GM21447 (cell line): ENCODE measurements around the gene FRMD4A.

Source experiments
- ATAC-seq: cut with Tn5 transposase; IDR thresholded peaks from one replicate; pipeline ENCODE4 v1.9.1; 2021; ENCODE audit not compliant: unreplicated experiment

FRMD4A gene

GRCh38 chr10:14294347-14295059, 36.2 kb downstream of the FRMD4A start:
- no peak for ATAC-seq

GRCh38 chr10:14293526-14293925, 37.2 kb downstream of the FRMD4A start:
- no peak for ATAC-seq

DNA sequence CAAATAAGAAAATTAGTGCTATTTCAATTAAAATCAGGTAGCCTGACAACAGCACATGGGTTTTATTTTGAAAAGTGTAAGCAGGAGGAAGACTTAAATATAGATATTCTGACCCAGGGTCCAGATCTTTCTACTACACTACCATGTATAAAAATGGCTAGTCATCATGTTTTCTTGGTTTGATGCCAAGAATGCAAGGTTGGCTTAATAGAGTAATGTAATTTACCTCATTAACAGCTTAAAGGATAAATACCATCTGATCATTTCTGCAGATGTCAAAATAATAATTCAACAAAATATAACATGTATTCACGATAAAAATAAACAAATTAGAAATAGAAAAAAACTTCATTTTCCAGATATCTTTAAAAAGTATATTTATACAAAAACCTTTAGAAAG, 39.4 kb downstream of the FRMD4A start:
- ATAC-seq: no peak

DNA sequence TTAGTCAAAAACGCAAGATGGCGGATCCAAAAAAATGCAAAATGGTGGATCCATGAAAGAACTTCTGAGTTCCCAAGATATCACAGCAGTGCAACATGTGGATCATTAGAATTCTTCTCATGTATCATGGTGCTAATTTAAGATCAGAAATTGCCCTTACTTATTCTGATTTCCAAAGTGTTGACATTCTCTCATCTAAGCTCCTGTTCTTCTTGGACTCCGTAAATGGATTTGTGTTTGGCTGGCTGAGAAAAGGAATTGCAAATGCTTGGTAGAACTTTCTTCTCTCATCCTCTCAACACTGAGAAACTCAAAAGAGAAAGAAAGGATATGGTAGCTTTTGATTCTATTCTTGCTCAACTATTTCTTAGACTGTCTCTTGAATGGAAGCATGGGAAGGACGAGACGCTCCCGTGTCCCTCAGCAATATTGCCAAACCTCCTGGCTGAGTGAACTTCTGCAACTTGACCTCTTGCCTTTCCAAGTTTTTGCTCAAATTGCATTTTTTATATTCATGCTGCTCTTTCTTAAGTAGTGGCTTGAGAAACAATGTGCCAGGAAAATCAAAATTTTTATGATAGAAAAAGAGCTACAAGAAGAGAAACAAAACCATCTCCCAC, 44.7 kb downstream of the FRMD4A start:
- no peak for ATAC-seq

DNA sequence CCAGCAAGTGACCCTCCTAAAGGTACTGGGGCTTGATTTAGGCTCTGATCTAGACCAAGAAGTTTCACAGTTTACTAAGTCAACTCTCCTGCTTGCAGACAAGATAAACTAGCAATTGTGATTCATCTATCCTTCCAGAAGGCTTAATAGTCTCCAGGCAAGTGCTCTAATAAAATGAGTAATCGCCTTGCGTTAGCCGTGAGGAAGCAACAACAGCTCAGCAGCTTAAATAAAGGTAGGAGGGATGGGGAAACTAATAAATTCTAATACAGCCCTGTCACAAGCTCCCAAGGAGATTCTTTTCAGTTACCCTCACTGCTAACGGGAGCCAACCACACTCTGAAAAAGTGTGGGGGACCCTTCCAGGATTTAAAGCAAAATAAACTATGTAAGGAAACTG, 48.4 kb downstream of the FRMD4A start:
- no peak for ATAC-seq

DNA sequence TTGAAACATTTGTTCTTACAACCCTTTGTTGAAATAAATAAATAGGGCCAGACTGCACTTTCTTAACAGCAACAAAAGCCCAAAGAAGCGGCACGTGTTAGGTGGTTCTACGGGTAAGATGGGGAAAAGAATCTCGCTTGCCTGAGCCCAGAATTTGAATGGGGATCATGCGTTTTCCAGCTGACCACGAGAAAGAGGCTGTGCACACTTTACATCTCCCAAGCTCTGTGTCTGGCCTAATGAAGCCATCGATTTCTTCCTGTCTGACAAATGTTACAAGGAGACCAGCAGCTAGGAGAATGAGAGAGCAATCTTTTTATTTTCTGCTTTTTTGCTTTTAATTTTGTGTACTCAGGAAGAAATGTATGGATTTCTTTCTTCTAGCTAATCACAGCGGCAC, 52.2 kb downstream of the FRMD4A start:
- no peak for ATAC-seq

- ATAC-seq: no peak
These were observed 54.5 kb downstream of the FRMD4A start for GRCh38 chr10:14276210-14276609.

GRCh38 chr10:14271621-14272020, 59.1 kb downstream of the FRMD4A start:
- ATAC-seq: no peak

DNA sequence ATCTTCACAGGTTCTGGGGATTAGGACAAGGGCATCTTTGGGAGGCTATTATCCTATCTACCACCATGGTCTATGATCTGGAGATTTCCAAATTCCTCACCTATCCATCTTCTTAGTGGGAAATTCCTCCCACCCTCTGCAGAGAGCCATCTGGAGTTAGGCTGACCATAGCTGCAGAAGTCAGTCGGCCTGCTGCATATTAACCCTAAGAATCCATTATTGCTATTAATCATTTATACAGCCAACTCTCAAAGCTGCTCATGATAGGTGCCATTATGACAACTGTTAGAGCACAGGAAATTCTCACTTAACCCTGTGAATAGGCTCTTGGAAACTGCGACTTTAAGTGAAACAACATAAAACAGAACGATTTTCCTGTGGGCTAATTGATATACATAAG, 60.4 kb downstream of the FRMD4A start:
- no peak for ATAC-seq

GRCh38 chr10:14265709-14266108, 65.0 kb downstream of the FRMD4A start:
- no peak for ATAC-seq

GRCh38 chr10:14262836-14263425, 67.8 kb downstream of the FRMD4A start:
- no peak for ATAC-seq

GRCh38 chr10:14261336-14261735, 69.4 kb downstream of the FRMD4A start:
- no peak for ATAC-seq

DNA sequence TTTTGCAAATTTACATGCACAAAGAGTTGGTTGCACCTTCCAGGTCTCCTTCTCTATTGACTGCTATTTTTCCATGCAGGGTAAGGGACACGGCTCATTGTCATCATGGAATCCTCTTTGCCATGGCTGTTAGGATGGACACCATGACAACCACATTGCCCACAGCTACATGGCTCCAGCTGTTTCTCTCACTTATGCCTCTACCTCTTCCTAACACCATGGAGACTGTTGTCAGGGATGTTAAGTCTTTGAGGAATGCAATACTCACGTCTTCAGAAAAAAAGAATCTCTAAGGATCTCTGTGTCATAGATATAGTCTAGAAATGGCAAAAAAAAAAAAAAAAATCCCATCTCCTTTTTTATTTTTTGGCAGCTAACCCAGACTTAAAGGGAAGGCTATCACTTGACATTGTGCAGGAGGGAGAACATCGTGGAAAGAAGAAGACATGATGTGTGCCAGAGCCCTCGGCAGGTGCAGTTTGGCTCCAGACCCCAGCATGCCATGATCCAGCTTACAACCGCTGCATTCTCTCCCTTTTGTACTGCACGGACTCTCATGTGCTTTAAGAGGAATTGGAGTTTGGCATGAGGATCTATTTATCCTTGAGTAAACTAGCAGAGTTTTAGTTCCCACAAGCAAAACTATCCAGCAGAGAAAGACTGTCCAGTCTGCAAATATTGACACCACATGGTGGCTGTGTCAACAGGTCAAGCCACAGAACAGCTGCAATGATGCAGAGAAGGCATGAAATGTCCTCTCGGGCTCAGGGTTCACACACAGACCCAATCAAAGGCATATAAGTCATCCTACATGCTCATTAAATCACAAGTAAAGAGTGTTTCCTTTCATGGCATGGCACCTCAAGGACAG, 70.8 kb downstream of the FRMD4A start:
- no peak for ATAC-seq

DNA sequence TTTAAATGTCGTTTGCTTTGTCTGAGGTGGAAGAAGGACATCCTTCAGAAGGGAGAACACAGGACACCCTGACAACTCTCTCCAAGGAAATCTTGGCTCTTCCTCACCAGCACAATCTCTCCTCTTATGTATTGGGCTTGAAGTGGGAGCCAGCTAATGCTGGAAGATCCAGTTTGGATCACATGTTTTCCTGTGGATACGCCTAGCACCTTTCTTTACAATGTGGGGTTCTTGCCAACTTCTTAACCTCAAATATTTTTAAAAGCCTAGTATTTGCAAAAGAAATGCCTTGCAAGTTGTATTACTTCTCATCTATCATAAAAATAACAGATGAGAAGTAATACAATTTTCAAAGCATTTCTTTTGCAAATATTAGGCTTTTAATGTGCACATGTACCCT, 76.4 kb downstream of the FRMD4A start:
- no peak for ATAC-seq

GRCh38 chr10:14253711-14254110, 77.0 kb downstream of the FRMD4A start:
- no peak for ATAC-seq

DNA sequence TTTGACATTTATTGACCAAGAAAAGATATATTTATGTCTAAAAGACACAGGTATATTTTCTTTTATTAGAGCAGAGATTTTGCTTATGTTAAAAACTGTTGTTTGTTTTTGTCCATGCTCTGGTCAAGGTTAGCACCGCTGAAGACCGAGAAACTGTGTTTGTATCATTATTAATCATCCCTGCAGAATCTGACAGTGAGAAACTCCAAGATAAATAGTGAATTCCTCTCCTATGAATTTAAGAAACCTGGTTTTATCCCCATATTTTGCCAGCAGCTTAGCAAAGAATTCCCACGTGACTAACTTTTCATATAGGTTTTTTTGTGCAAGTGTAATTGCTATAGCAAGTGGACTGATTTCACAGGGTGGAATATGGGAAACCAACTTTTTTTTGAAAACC, 77.6 kb downstream of the FRMD4A start:
- ATAC-seq: no peak

- ATAC-seq: no peak
These were observed 80.1 kb downstream of the FRMD4A start for GRCh38 chr10:14250496-14251076.

DNA sequence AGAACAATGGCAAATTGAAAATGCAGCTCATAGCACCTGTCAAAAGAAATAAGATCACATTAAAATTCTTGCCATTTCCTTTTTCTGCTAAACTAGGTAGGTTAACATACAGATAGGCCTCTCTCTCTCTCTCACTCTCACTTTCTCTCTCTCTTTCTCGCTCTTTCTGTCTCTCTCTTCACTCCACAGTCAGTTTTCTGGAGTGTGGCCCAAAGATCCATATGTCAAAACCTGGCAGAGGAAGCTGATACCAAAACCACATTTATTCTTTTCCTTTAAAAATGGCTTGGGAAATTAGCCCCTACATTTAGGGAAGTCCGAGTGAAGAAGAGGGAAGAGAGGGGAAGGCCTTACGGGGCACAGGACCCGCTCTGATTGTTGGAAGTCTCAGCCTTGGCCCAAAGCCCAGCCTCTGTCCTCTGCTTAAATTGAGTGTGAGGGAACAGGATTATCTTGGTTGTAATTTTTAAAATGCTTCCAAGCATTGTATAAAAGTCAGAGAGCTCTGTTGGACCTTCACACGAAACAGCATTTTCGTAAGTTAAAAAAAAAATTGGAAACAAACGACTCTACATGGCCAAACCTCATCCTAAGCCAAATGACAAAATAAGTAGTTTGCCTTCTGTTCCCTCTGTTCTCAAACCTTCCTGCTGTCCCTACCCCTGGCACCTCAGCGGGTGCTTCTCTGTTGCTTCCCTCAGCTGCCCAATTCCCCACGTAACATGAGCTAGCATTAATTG, 83.2 kb downstream of the FRMD4A start:
- ATAC-seq: no peak

GRCh38 chr10:14244801-14245211, 85.9 kb downstream of the FRMD4A start:
- ATAC-seq: no peak

DNA sequence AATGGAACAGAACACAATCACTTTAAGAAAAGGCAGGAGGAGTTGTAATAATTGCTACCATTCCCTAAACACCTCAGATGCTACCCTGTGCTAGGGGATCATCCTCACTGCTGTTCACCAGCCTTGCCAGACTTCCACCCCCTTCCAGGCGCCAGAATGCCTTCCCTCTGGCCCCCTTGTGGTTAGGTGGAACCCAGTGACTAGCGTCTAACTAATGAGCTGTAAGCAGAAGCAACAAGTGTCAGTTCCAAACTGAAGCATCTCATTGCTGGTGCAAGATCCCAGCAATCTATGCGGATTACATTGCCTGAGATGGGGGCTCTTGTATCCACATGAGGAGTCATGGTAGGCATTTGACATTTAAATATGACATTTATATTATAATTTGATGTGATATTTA, 86.6 kb downstream of the FRMD4A start:
- ATAC-seq: no peak

DNA sequence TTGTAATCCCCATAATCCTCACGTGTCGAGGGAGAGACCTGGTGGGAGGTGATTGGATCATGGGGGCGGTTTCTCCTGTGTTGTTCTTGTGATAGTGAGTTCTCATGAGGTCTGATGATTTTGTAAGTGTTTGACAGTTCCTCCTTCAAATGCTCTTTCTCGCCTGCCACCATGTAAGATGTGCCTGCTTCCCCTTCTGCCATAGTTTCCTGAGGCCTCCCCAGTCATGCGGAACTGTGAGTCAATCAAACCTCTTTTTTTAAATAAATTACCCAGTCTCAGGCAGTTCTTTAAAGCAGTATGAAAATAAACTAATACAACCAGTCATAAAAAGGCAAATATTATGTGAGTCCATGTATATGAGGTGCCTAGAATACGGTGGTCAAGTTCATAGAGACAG, 87.5 kb downstream of the FRMD4A start:
- no peak for ATAC-seq
